Aorta (tissue), 5 donors: ENCODE data around the gene DHX57. TPM values are rescaled to one million over a fixed set of nuclear protein-coding genes. Genes with fewer than 3 reads are reported as not detected.
"Not testable (repeated sequence)": the region's sequence is repeated elsewhere in the genome, so short reads cannot be mapped to it uniquely, and the experiment has no call there.

Source experiments
- ATAC-seq: fragments of 200-7000 bp; cut with Tn5 transposase; one replicate; pipeline ENCODE4 v1.9.1; 2022; ENCODE audit warnings: moderate library complexity; ENCODE audit not compliant: low FRiP score
- DNase-seq, 2 donors: peaks; one replicate each; pipeline ENCODE4 v3.0.0-alpha.2; 2020
- H3K27ac ChIP-seq, 2 donors: one replicate each; pipeline ENCODE4 v1.5.1; 2013; ENCODE audit warnings: low read length in 2 of 2, mild to moderate bottlenecking in 2 of 2, moderate library complexity in 2 of 2, control low read depth in 1 of 2, inconsistent platforms in 1 of 2, low read depth in 1 of 2
- H3K27me3 ChIP-seq, 2 donors: one replicate each; pipeline ENCODE4 v1.6.1; 2013; ENCODE audit warnings: control low read depth in 1 of 2, low read length in 1 of 2, mild to moderate bottlenecking in 1 of 2, moderate library complexity in 1 of 2; ENCODE audit not compliant: insufficient read depth in 2 of 2, control insufficient read depth in 1 of 2
- H3K36me3 ChIP-seq, 2 donors: one replicate each; pipeline ENCODE4 v1.6.1; 2013; ENCODE audit warnings: control low read depth in 1 of 2, low read length in 1 of 2, mild to moderate bottlenecking in 1 of 2; ENCODE audit not compliant: insufficient read depth in 2 of 2, control insufficient read depth in 1 of 2
- H3K4me1 ChIP-seq, 2 donors: one replicate each; pipeline ENCODE4 v1.6.1; 2013; ENCODE audit warnings: low read length in 2 of 2, control low read depth in 1 of 2, mild to moderate bottlenecking in 1 of 2, moderate library complexity in 1 of 2; ENCODE audit not compliant: insufficient read depth in 2 of 2, control insufficient read depth in 1 of 2
- H3K4me3 ChIP-seq, 2 donors: one replicate each; pipeline ENCODE4 v1.5.1; 2013; ENCODE audit warnings: low read length in 2 of 2, control low read depth in 1 of 2, mild to moderate bottlenecking in 1 of 2
- H3K9me3 ChIP-seq: one replicate; pipeline ENCODE4 v1.6.1; 2013; ENCODE audit warnings: mild to moderate bottlenecking, low read length; ENCODE audit not compliant: control insufficient read depth
- WGBS, 2 donors: extraction: QIAGEN DNeasy Blood & Tissue Kit; methylation state at CpG; one replicate each; pipeline ENCODE4 v1.1.7; 2013; 5-methylcytosine and 5-hydroxymethylcytosine counted together
- intact Hi-C, 2 donors: fragments of 100-400 bp; cut with DNase I; formaldehyde crosslinking; loops; one replicate each; pipeline versions ENCODE4 v1.14.2 to v1.15.0; 2022
- polyA plus RNA-seq, 2 donors: library from polyadenylated mRNA; stranded (reverse); fragments of 200-250 nt; gene quantifications; one replicate each; pipeline ENCODE4 v1.2.3, GENCODE V29; 2013
- total RNA-seq, 2 donors: library from RNA; stranded (reverse); fragmentation: NEBNext Ultra II Directional; extraction: Animal tissue kit (Norgen Biotek cat#: 25700); gene quantifications; one replicate each; pipeline ENCODE4 v1.2.1, GENCODE V29; 2021
- donor health status: healthy with polysubstance abuse.
- donor health status: Bipolar disorder and iron deficiency.
- donor health status: DM: no; HTN: no; CAD: no.
- donor health status: DM: no; HTN: no; CAD: no.
- donor health status: DM: yes; HTN: yes; CAD: no.

DHX57 gene
- total and polyA plus RNA-seq, 4 donors: 2.5 to 19.6 (median 15.6) TPM

DNA sequence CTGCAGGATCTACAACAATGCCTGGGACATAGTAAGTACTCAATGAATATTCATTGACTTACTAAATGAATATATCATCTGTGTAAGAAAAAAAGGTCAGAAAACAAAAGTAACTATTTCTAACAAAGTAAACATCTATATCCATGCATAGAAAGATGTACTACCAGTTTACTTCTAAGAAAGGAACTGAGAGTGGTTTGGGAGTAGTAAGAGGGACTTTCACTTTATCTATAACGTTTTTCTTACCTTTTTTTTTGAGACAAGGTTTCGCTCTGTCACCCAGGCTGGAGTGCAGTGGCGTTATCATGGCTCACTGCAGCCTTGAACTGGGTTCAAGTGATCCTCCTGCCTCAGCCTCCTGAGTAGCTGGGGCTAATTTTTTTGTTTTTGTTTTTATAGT is 25.7 kb downstream of the DHX57 start:
- WGBS, 2 donors: 87 to 89% methylated on average over 3 of the region's 3 CpGs
- DNase-seq (no peak), ATAC-seq (no peak)
- Histone ChIP-seq H3K27me3 (no peaks in the 10 kb centered on the region), H3K4me3 (no peak overlapping the region), H3K36me3 (peaks cover 5 to 6% of the 10 kb centered on the region in 2 donors), H3K27ac (no peak overlapping the region), H3K9me3 (no peaks in the 10 kb centered on the region), H3K4me1 (no peaks in the 10 kb centered on the region)
- intact Hi-C loops: no loop called here

DNA sequence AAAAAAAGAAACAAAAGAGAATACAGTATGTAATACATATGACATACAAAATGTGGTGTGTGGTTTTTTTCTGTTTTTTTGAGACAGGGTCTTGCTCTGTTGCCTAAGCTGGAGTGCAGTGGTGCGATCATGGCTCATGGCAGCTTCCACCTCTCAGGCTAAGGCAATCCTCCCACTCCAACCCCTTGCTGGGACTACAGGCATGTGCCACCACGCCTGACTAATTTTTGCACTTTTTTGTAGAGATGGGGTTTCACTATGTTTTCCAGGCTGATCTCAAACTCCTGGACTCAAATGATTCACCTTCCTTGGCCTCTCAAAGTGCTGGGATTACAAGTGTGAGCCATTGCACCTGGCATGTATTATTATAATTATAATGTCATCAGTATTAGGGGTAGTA is 38.9 kb downstream of the DHX57 start:
- no peaks in the 10 kb centered on the region for H3K9me3 ChIP-seq
- no peak overlapping the region for H3K27ac ChIP-seq
- intact Hi-C loops: no loop called here
- no peaks in the 10 kb centered on the region for H3K4me1 ChIP-seq
- peaks cover 3 to 9% of the 10 kb centered on the region in 2 donors for H3K36me3 ChIP-seq
- DNase-seq (no peak), ATAC-seq (no peak)
- H3K27me3 ChIP-seq: no peaks in the 10 kb centered on the region
- no peak overlapping the region for H3K4me3 ChIP-seq
- 91 to 98% methylated on average over 2 of the region's 2 CpGs for WGBS, 2 donors

DNA sequence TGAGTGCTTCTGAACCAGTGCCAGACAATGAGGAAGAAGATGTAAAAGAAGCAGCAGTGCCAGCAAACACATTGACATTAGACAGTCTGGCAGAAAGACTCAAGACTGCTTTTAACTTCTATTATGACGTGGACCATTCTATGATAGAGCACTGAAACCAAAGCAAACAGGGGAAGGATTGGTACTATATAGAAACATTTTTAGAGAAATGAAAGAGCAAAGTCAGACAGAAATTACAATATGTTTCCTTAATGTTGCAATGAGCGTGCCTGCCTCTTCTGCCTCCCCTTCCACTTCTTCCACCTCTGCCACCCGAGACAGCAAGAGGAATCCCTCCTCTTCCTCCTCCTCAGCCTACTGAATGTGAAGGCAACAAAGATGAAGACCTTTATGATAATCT is 39.7 kb downstream of the DHX57 start:
- H3K36me3 ChIP-seq: peaks cover 0 to 9% of the 10 kb centered on the region in 2 donors
- no peaks in the 10 kb centered on the region for H3K4me1 ChIP-seq
- no peak overlapping the region for H3K27ac ChIP-seq
- 88 to 94% methylated on average over 3 of the region's 3 CpGs for WGBS, 2 donors
- no peaks in the 10 kb centered on the region for H3K9me3 ChIP-seq
- no peak for DNase-seq
- no peak overlapping the region for H3K4me3 ChIP-seq
- no peaks in the 10 kb centered on the region for H3K27me3 ChIP-seq
- no peak for ATAC-seq
- intact Hi-C loops: no loop called here

DNA sequence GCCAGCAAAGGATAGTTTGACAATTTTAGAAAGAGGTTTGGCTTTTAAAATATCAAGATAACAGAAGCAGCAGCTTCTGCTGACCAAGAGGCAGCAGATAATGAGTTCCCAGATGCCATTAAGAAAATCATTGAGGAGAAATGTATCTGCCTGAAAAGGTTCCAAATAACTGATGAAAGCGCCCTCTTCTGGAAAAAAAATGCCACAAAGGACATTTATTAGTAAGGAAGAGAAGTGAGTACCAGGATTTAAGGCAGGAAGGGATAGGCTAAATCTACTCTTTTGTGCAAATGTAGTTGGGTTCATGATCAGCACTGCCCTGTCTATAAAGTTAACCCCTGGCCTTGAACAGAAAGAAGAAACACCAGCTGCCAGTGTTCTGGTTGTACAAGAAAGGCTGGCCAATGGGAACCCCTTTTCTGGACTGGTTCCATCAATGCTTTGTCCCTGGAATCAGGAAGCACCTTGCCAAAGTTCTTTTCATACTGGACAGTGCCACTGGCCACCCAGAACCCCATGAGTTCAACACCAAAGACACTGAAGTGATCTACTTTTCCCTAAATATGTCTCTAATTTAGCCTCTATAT is 40.6 kb downstream of the DHX57 start:
- intact Hi-C loops: no loop called here
- Histone ChIP-seq H3K27ac (no peak overlapping the region), H3K27me3 (no peaks in the 10 kb centered on the region), H3K4me3 (no peak overlapping the region), H3K9me3 (no peaks in the 10 kb centered on the region), H3K36me3 (peaks cover 0 to 12% of the 10 kb centered on the region in 2 donors), H3K4me1 (no peaks in the 10 kb centered on the region)
- ATAC-seq (no peak), DNase-seq (no peak)
- 33 to 51% methylated on average over 1 of the region's 1 CpG for WGBS, 2 donors

DNA sequence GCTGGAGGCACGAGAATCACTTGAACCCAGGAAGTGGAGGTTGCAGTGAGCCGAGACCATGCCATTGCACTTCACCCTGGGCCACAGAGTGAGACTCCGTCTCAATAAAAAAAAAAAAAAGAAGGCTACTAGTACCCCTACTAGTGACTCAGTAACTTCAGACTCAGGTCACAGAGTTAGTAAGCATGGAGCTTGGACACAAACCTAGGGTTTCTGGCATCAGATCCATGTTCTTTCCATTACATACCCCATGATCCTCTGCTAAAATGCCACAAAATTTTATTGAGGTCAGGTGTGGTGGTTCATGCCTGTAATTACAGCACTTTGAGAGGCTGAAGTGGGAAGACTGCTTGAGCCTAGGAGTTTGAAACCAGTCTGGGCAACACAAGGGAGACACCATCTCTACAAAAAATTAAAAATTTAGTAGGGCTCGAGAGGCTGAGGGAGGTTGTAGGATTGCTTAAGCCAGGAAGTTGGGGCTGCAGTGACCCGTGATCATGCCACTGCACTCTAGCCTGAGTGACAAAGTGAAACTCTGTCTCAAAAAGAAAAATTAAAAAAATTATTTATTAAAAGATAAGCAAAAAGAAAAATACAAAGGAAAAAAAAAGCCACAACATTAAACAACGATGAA is 45.1 kb downstream of the DHX57 start:
- no peak for ATAC-seq
- DNase-seq: peak in 1 of 2 donors; percentile 62
- intact Hi-C loops: no loop called here

DNA sequence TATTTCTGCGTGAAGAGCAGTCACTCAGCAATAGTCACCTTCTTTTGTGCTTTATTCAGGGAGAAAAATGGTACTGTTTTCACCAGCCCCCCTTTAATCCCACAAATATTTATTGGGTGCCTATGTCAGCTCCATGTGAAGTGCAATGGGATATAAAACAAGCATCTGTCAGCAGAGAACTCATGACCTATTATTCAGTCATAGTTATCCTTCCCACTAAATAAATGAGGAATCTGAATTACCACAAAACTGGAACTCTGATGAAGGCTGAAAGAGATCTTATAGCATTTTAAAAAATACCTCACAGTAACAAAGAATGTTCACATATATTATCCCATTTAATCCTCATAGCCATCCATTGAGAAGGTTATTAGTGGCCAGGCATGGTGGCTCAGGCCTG is 45.8 kb downstream of the DHX57 start:
- peaks cover 4 to 7% of the 10 kb centered on the region in 2 donors for H3K36me3 ChIP-seq
- 97 to 100% methylated on average over 1 of the region's 1 CpG for WGBS, 2 donors
- no peaks in the 10 kb centered on the region for H3K4me1 ChIP-seq
- H3K27ac ChIP-seq: no peak overlapping the region
- no peak overlapping the region for H3K4me3 ChIP-seq
- H3K9me3 ChIP-seq: no peaks in the 10 kb centered on the region
- ATAC-seq: no peak
- intact Hi-C loops: no loop called here
- no peaks in the 10 kb centered on the region for H3K27me3 ChIP-seq
- no peak for DNase-seq

More for the DNA sequence above, 45.1 kb downstream of the DHX57 start:
- Histone ChIP-seq H3K36me3 (peaks cover 4 to 10% of the 10 kb centered on the region in 2 donors), H3K9me3 (no peaks in the 10 kb centered on the region), H3K27ac (no peak overlapping the region), H3K4me3 (no peak overlapping the region), H3K4me1 (no peaks in the 10 kb centered on the region), H3K27me3 (no peaks in the 10 kb centered on the region)
- 90 to 91% methylated on average over 6 of the region's 6 CpGs for WGBS, 2 donors

DNA sequence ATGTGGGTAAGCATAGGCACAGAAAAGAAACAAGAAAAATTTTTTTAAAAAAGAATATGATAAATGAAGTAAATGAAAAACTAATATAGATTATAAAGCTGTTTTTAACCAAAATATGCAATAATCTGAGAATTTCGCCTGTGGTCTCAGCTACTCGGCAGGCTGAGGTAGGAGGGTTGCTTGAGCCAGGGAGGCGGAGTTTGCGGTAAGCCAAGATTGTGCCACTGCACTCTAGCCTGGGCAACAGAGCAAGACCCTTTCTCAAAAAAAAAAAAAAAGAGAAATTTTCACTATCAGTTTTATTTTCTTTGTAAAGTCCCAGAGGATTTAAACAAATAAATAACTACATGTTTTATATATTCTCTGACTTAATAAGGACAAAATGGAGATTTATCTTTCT is 47.3 kb downstream of the DHX57 start:
- peaks cover 4% of the 10 kb centered on the region in 2 donors for H3K36me3 ChIP-seq
- intact Hi-C loops: no loop called here
- DNase-seq: no peak
- H3K27ac ChIP-seq: no peak overlapping the region
- WGBS, 2 donors: 82 to 85% methylated on average over 4 of the region's 4 CpGs
- no peaks in the 10 kb centered on the region for H3K4me1 ChIP-seq
- H3K9me3 ChIP-seq: no peaks in the 10 kb centered on the region
- no peak for ATAC-seq
- no peaks in the 10 kb centered on the region for H3K27me3 ChIP-seq
- no peak overlapping the region for H3K4me3 ChIP-seq

DNA sequence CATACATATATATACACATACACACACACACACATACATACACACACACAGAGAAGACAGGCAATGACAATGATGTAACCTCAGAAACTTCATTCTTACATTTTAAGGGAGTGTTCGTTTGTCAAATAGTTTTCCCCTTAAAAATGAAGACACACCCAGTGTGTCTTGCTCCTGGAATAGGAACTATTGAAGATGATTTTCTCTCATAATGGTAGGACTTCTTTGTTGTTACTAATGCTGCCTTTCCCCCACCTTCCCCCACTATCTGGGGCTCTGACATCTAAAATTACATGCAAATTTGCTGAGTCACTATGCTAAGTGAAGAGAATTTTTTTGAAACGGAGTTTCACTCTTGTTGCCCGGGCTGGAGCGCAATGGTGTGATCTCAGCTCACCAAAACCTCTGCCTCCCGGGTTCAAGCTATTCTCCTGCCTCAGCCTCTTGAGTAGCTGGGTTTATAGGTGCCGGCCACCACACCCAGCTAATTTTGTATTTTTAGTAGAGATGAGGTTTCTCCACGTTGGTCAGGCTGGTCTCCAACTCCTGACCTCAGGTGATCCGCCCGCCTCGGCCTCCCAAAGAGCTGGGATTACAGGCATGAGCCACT is 48.1 kb downstream of the DHX57 start:
- H3K27ac ChIP-seq, H3K4me3 ChIP-seq, DNase-seq, H3K36me3 ChIP-seq, H3K4me1 ChIP-seq, intact Hi-C loops, H3K9me3 ChIP-seq, H3K27me3 ChIP-seq: not testable (repeated sequence)
- ATAC-seq: peak; percentile 38
- WGBS, 2 donors: 81% methylated on average over 10 of the region's 10 CpGs

DNA sequence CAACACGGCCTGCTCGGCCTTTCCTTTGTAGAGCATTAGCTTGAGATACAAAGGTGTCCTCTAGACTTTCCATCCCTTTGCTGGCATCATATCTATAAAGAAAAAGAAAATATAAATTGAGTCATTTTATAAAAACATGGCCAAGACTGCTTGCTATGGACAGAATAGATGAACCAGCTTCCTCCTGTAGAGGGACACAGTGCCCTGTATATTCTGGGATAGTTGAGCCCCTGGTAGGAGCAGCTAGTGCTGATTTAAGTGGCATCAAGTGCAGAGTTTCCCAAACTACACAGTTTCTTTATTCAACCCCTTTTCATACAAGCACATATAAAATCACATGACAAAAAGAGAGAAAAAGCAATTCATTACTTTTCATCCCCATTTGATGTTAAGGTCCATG is 49.8 kb downstream of the DHX57 start:
- no peaks in the 10 kb centered on the region for H3K4me1 ChIP-seq
- ATAC-seq: no peak
- H3K4me3 ChIP-seq: no peak overlapping the region
- no peaks in the 10 kb centered on the region for H3K9me3 ChIP-seq
- intact Hi-C loops: no loop called here
- 89 to 90% methylated on average over 2 of the region's 2 CpGs for WGBS, 2 donors
- H3K27ac ChIP-seq: no peak overlapping the region
- DNase-seq: no peak
- no peaks in the 10 kb centered on the region for H3K27me3 ChIP-seq
- H3K36me3 ChIP-seq: peaks cover 4 to 6% of the 10 kb centered on the region in 2 donors
